Measurements from ENCODE around the gene RCL1. TPM values are rescaled to one million over a fixed set of nuclear protein-coding genes. Genes with fewer than 3 reads are reported as not detected.

Gene RCL1
- total and polyA plus RNA-seq, 2 of the 13 experiments (the other 11 are each of a cell fraction or from before 2014, with no cell fraction given): 22.3 to 31.6 TPM

GRCh38 chr9:4803670-4804530 lies 11.2 kb downstream of the RCL1 start (continued):
- TF ChIP-seq TCF7L2 (IDR thresholded peaks at IDR 0.05; ENCODE audit: low read depth, low read length) (no peak), MNT (IDR thresholded peaks at IDR 0.05) (no peak), ZNF615 (CRISPR knock-in tag; IDR thresholded peaks at IDR 0.05; ENCODE audit: borderline replicate concordance) (no peak), KAT2B (IDR thresholded peaks at IDR 0.05; ENCODE audit: borderline replicate concordance, low read depth, low read length) (no peak)

- no peak overlapping the region for H3K27ac ChIP-seq (ENCODE audit: extremely low read length, insufficient read depth, low read length)
- ChIA-PET CTCF (ENCODE audit: low intra/inter-chr PET ratio, low total read pairs) (no interaction called here), POLR2A (interaction anchor here (0.9 kb wide), 1 partner anchor 35 kb away, joined by 3 read pairs; no protein-coding TSS in a partner anchor)
- DNase-seq (ENCODE audit: low spot score) (no peak), FAIRE-seq (no peak), ATAC-seq (no peak)
- no TSS peak for BruUV-seq (replicated peaks)
- TF ChIP-seq KLF12 (CRISPR knock-in tag; IDR thresholded peaks at IDR 0.05; ENCODE audit: borderline replicate concordance) (no peak), SATB2 (CRISPR knock-in tag; IDR thresholded peaks at IDR 0.05) (no peak), ZNF619 (CRISPR knock-in tag; IDR thresholded peaks at IDR 0.05) (no peak), JUND (CRISPR knock-in tag; IDR thresholded peaks at IDR 0.05) (no peak), ZNF768 (CRISPR knock-in tag; IDR thresholded peaks at IDR 0.05) (no peak), DMAP1 (CRISPR knock-in tag; IDR thresholded peaks at IDR 0.05) (no peak), ZNF703 (CRISPR knock-in tag; IDR thresholded peaks at IDR 0.05; ENCODE audit: borderline replicate concordance) (no peak), ZFYVE20 (CRISPR knock-in tag; IDR thresholded peaks at IDR 0.05; ENCODE audit: borderline replicate concordance, low read depth) (no peak)
- peaks cover 13% of the 10 kb centered on the region; the same call in 1 of the 2 replicates for H3K9me3 ChIP-seq (ENCODE audit: low read length)
- H4K20me1 ChIP-seq (ENCODE audit: insufficient read depth, low read length): no peaks in the 10 kb centered on the region
- intact Hi-C loops (cut with micrococcal nuclease; ENCODE audit: unreplicated experiment) (no loop called here), in situ Hi-C loops (cut with HindIII; ENCODE audit: extremely low pct_ligation_motif_present, low pct_unique_long_range_greater_than_20kb) (no loop called here)
- no peak overlapping the region for H2AFZ ChIP-seq (ENCODE audit: low read length)
- H3K4me3 ChIP-seq (replicated peaks in 1 of 3; ENCODE audit: insufficient read depth in 1 of 3, low read depth in 2 of 3, low read length in 3 of 3): no peak overlapping the region
- peaks cover 87% of the 10 kb centered on the region for H3K79me2 ChIP-seq (ENCODE audit: insufficient read depth, low read length)
- no peak overlapping the region for H3K9ac ChIP-seq (ENCODE audit: insufficient read depth, low read depth, low read length)
- no peaks in the 10 kb centered on the region for H3K4me1 ChIP-seq (ENCODE audit: insufficient read depth, low read length)
- H3K36me3 ChIP-seq (replicated peaks in 1 of 2; ENCODE audit: control insufficient read depth in 1 of 2, insufficient read depth in 2 of 2, low read length in 2 of 2): no peaks in the 10 kb centered on the region
- no peaks in the 10 kb centered on the region for H3K27me3 ChIP-seq (ENCODE audit: control insufficient read depth in 1 of 2, insufficient read depth in 2 of 2, low read length in 2 of 2)
- 97% methylated on average over 22 of the region's 28 CpGs for WGBS (ENCODE audit: low lambda C conversion rate)
- H3K4me2 ChIP-seq (ENCODE audit: low read depth, low read length): no peak overlapping the region
These were observed 11.8 kb downstream of the RCL1 start for GRCh38 chr9:4804531-4805016.

All from HepG2 (cell line).